Fibroblast of the aortic adventitia (primary cell): ENCODE data around the gene CPVL. TPM values are rescaled to one million over a fixed set of nuclear protein-coding genes. Genes with fewer than 3 reads are reported as not detected.

Experiments used
- DNase-seq: peaks from one replicate; pipeline ENCODE4 v3.0.0-alpha.2; 2010; ENCODE audit warnings: low read depth
- H3K4me3 ChIP-seq: 2 replicates; pipeline ENCODE4 v1.5.1; 2011; ENCODE audit warnings: low read depth, mild to moderate bottlenecking, control low read depth, low read length, moderate library complexity
- CTCF ChIP-seq: IDR thresholded peaks from 2 replicates; pipeline ENCODE4 v1.5.1; 2011; ENCODE audit warnings: mild to moderate bottlenecking, low read length, control low read depth, inconsistent platforms; ENCODE audit not compliant: insufficient read depth
- total RNA-seq: library from RNA; depleted of rRNA; stranded (reverse); fragments of >200 nt; gene quantifications from 2 replicates; pipeline ENCODE4 v1.2.3, GENCODE V29; 2012; ENCODE audit warnings: low replicate concordance

The CPVL gene
- total RNA-seq, 1 donor, result 0.54 TPM

- no peak overlapping the region for H3K4me3 ChIP-seq
- no peak for DNase-seq
- no peak for TF ChIP-seq CTCF
Measured at GRCh38 chr7:29126804-29127203, 19.5 kb downstream of the CPVL start.

GRCh38 chr7:29123626-29124190 is 22.6 kb downstream of the CPVL start:
- H3K4me3 ChIP-seq, result no peak overlapping the region
- TF ChIP-seq CTCF, result no peak
- no peak for DNase-seq

- no peak for TF ChIP-seq CTCF
- no peak for DNase-seq
- H3K4me3 ChIP-seq, result no peak overlapping the region
Measured at GRCh38 chr7:29122759-29123158, 23.6 kb downstream of the CPVL start.

GRCh38 chr7:29122081-29122480 is 24.3 kb downstream of the CPVL start:
- TF ChIP-seq CTCF, result no peak
- no peak for DNase-seq
- no peak overlapping the region for H3K4me3 ChIP-seq

- no peak for TF ChIP-seq CTCF
- H3K4me3 ChIP-seq, result no peak overlapping the region
- DNase-seq, result no peak
Measured at GRCh38 chr7:29120955-29121354, 25.4 kb downstream of the CPVL start.

- H3K4me3 ChIP-seq, result no peak overlapping the region
- DNase-seq, result no peak
- no peak for TF ChIP-seq CTCF
Measured at GRCh38 chr7:29119538-29119937, 26.8 kb downstream of the CPVL start.
